ENCODE measurements around the gene ELFN1.

ELFN1 gene

GRCh38 chr7:1740214-1740613 lies 70.1 kb downstream of the ELFN1 start:
- DNase-seq = no peak
- no peaks in the 10 kb centered on the region for H3K36me3 ChIP-seq (ENCODE audit: control insufficient read depth in 4 of 4, insufficient read depth in 4 of 4, low read length in 3 of 4)
- 97% methylated on average over 16 of the region's 17 CpGs for WGBS (ENCODE audit: insufficient coverage)
- POLR2A ChIA-PET = no interaction called here
- CTCF ChIA-PET = no interaction called here
- H3K4me1 ChIP-seq (ENCODE audit: control extremely low read depth in 1 of 4, control insufficient read depth in 4 of 4, insufficient read depth in 4 of 4, low read length in 3 of 4) = peaks cover 0 to 33% (median 24%) of the 10 kb centered on the region in 4 experiments
- no peaks in the 10 kb centered on the region for H3K27me3 ChIP-seq (replicated peaks in 2 of 5; ENCODE audit: control insufficient read depth in 4 of 5, insufficient read depth in 5 of 5, low read length in 4 of 5)
- no peak overlapping the region for H3K4me3 ChIP-seq (ENCODE audit: control insufficient read depth in 1 of 7, extremely low read depth in 1 of 7, insufficient read depth in 4 of 7, low read depth in 2 of 7, low read length in 6 of 7)
- H3K27ac ChIP-seq (ENCODE audit: insufficient read depth in 1 of 2, low read depth in 1 of 2, low read length in 2 of 2, poor library complexity in 1 of 2, severe bottlenecking in 2 of 2) = no peak overlapping the region
- H3K9me3 ChIP-seq (ENCODE audit: control extremely low read depth in 1 of 5, control insufficient read depth in 4 of 5, insufficient read depth in 2 of 5, low read depth in 1 of 5, low read length in 4 of 5) = no peaks in the 10 kb centered on the region

- 75% methylated on average over 1 of the region's 8 CpGs for WGBS (ENCODE audit: insufficient coverage)
- H3K4me1 ChIP-seq (ENCODE audit: control extremely low read depth in 1 of 4, control insufficient read depth in 4 of 4, insufficient read depth in 4 of 4, low read length in 3 of 4) = peaks cover 0 to 33% (median 24%) of the 10 kb centered on the region in 4 experiments
- DNase-seq = no peak
Observed at GRCh38 chr7:1741246-1741645, 71.2 kb downstream of the ELFN1 start.

GRCh38 chr7:1741751-1742554 lies 71.9 kb downstream of the ELFN1 start:
- ChIA-PET POLR2A (interaction anchor here (1.5 kb wide), 1 partner anchor 20 kb away, joined by 3 read pairs; no protein-coding TSS in a partner anchor), CTCF (no interaction called here)
- Histone ChIP-seq H3K4me1 (ENCODE audit: control extremely low read depth in 1 of 4, control insufficient read depth in 4 of 4, insufficient read depth in 4 of 4, low read length in 3 of 4) (peaks cover 0 to 33% (median 24%) of the 10 kb centered on the region in 4 experiments), H3K4me3 (ENCODE audit: control insufficient read depth in 1 of 7, extremely low read depth in 1 of 7, insufficient read depth in 4 of 7, low read depth in 2 of 7, low read length in 6 of 7) (peak overlapping the region in 1 of 7 experiments; percentile 45), H3K9me3 (ENCODE audit: control extremely low read depth in 1 of 5, control insufficient read depth in 4 of 5, insufficient read depth in 2 of 5, low read depth in 1 of 5, low read length in 4 of 5) (no peaks in the 10 kb centered on the region), H3K27ac (ENCODE audit: insufficient read depth in 1 of 2, low read depth in 1 of 2, low read length in 2 of 2, poor library complexity in 1 of 2, severe bottlenecking in 2 of 2) (no peak overlapping the region), H3K27me3 (replicated peaks in 2 of 5; ENCODE audit: control insufficient read depth in 4 of 5, insufficient read depth in 5 of 5, low read length in 4 of 5) (peaks cover 0 to 3% (median 0%) of the 10 kb centered on the region in 5 experiments), H3K36me3 (ENCODE audit: control insufficient read depth in 4 of 4, insufficient read depth in 4 of 4, low read length in 3 of 4) (no peaks in the 10 kb centered on the region)
- peak in 2 of 3 donors; percentile 17 to 44 for DNase-seq
- 48% methylated on average over 27 of the region's 33 CpGs for WGBS (ENCODE audit: insufficient coverage)

More at GRCh38 chr7:1741246-1741645, 71.2 kb downstream of the ELFN1 start:
- H3K36me3 ChIP-seq (ENCODE audit: control insufficient read depth in 4 of 4, insufficient read depth in 4 of 4, low read length in 3 of 4) = no peaks in the 10 kb centered on the region
- peaks cover 0 to 3% (median 0%) of the 10 kb centered on the region in 5 experiments for H3K27me3 ChIP-seq (replicated peaks in 2 of 5; ENCODE audit: control insufficient read depth in 4 of 5, insufficient read depth in 5 of 5, low read length in 4 of 5)
- CTCF ChIA-PET = no interaction called here
- POLR2A ChIA-PET = no interaction called here
- no peak overlapping the region for H3K27ac ChIP-seq (ENCODE audit: insufficient read depth in 1 of 2, low read depth in 1 of 2, low read length in 2 of 2, poor library complexity in 1 of 2, severe bottlenecking in 2 of 2)
- H3K9me3 ChIP-seq (ENCODE audit: control extremely low read depth in 1 of 5, control insufficient read depth in 4 of 5, insufficient read depth in 2 of 5, low read depth in 1 of 5, low read length in 4 of 5) = no peaks in the 10 kb centered on the region
- H3K4me3 ChIP-seq (ENCODE audit: control insufficient read depth in 1 of 7, extremely low read depth in 1 of 7, insufficient read depth in 4 of 7, low read depth in 2 of 7, low read length in 6 of 7) = no peak overlapping the region

GRCh38 chr7:1742555-1743303 lies 72.7 kb downstream of the ELFN1 start:
- WGBS (ENCODE audit: insufficient coverage) = 26% methylated on average over 19 of the region's 28 CpGs
- peaks cover 0 to 3% (median 0%) of the 10 kb centered on the region in 5 experiments for H3K27me3 ChIP-seq (replicated peaks in 2 of 5; ENCODE audit: control insufficient read depth in 4 of 5, insufficient read depth in 5 of 5, low read length in 4 of 5)
- DNase-seq = peak; percentile 51 to 79 (median 77)
- peak overlapping the region in 4 of 7 experiments; percentile 14 to 71 (median 52) for H3K4me3 ChIP-seq (ENCODE audit: control insufficient read depth in 1 of 7, extremely low read depth in 1 of 7, insufficient read depth in 4 of 7, low read depth in 2 of 7, low read length in 6 of 7)
- H3K9me3 ChIP-seq (ENCODE audit: control extremely low read depth in 1 of 5, control insufficient read depth in 4 of 5, insufficient read depth in 2 of 5, low read depth in 1 of 5, low read length in 4 of 5) = no peaks in the 10 kb centered on the region
- H3K27ac ChIP-seq (ENCODE audit: insufficient read depth in 1 of 2, low read depth in 1 of 2, low read length in 2 of 2, poor library complexity in 1 of 2, severe bottlenecking in 2 of 2) = no peak overlapping the region
- no peaks in the 10 kb centered on the region for H3K36me3 ChIP-seq (ENCODE audit: control insufficient read depth in 4 of 4, insufficient read depth in 4 of 4, low read length in 3 of 4)
- H3K4me1 ChIP-seq (ENCODE audit: control extremely low read depth in 1 of 4, control insufficient read depth in 4 of 4, insufficient read depth in 4 of 4, low read length in 3 of 4) = peaks cover 0 to 33% (median 24%) of the 10 kb centered on the region in 4 experiments
- ChIA-PET CTCF (interaction anchor here (1.0 to 1.3 kb wide), 2 partner anchors 17 to 33 kb away, joined by 3 read pairs; no protein-coding TSS in a partner anchor), POLR2A (interaction anchor here (1.5 kb wide), 1 partner anchor 19 kb away, joined by 3 read pairs; no protein-coding TSS in a partner anchor)

GRCh38 chr7:1743481-1744230 lies 73.6 kb downstream of the ELFN1 start:
- Histone ChIP-seq H3K36me3 (ENCODE audit: control insufficient read depth in 4 of 4, insufficient read depth in 4 of 4, low read length in 3 of 4) (no peaks in the 10 kb centered on the region), H3K4me3 (ENCODE audit: control insufficient read depth in 1 of 7, extremely low read depth in 1 of 7, insufficient read depth in 4 of 7, low read depth in 2 of 7, low read length in 6 of 7) (no peak overlapping the region), H3K4me1 (ENCODE audit: control extremely low read depth in 1 of 4, control insufficient read depth in 4 of 4, insufficient read depth in 4 of 4, low read length in 3 of 4) (peaks cover 0 to 31% (median 21%) of the 10 kb centered on the region in 4 experiments), H3K27ac (ENCODE audit: insufficient read depth in 1 of 2, low read depth in 1 of 2, low read length in 2 of 2, poor library complexity in 1 of 2, severe bottlenecking in 2 of 2) (no peak overlapping the region), H3K9me3 (ENCODE audit: control extremely low read depth in 1 of 5, control insufficient read depth in 4 of 5, insufficient read depth in 2 of 5, low read depth in 1 of 5, low read length in 4 of 5) (no peaks in the 10 kb centered on the region), H3K27me3 (replicated peaks in 2 of 5; ENCODE audit: control insufficient read depth in 4 of 5, insufficient read depth in 5 of 5, low read length in 4 of 5) (peaks cover 0 to 8% (median 0%) of the 10 kb centered on the region in 5 experiments)
- CTCF ChIA-PET = interaction anchor here (1.0 to 1.3 kb wide), 2 partner anchors 16 to 34 kb away, joined by 3 read pairs; no protein-coding TSS in a partner anchor
- POLR2A ChIA-PET = interaction anchor here (1.5 kb wide), 1 partner anchor 18 kb away, joined by 3 read pairs; no protein-coding TSS in a partner anchor
- 92% methylated on average over 36 of the region's 37 CpGs for WGBS (ENCODE audit: insufficient coverage)
- no peak for DNase-seq

GRCh38 chr7:1744296-1745017 lies 74.4 kb downstream of the ELFN1 start:
- H3K4me1 ChIP-seq (ENCODE audit: control extremely low read depth in 1 of 4, control insufficient read depth in 4 of 4, insufficient read depth in 4 of 4, low read length in 3 of 4) = peaks cover 0 to 31% (median 19%) of the 10 kb centered on the region in 4 experiments
- ChIA-PET POLR2A (no interaction called here), CTCF (no interaction called here)
- H3K4me3 ChIP-seq (ENCODE audit: control insufficient read depth in 1 of 7, extremely low read depth in 1 of 7, insufficient read depth in 4 of 7, low read depth in 2 of 7, low read length in 6 of 7) = no peak overlapping the region
- no peaks in the 10 kb centered on the region for H3K36me3 ChIP-seq (ENCODE audit: control insufficient read depth in 4 of 4, insufficient read depth in 4 of 4, low read length in 3 of 4)
- WGBS (ENCODE audit: insufficient coverage) = 97% methylated on average over 46 of the region's 56 CpGs
- H3K27me3 ChIP-seq (replicated peaks in 2 of 5; ENCODE audit: control insufficient read depth in 4 of 5, insufficient read depth in 5 of 5, low read length in 4 of 5) = peaks cover 0 to 8% (median 0%) of the 10 kb centered on the region in 5 experiments
- no peak for DNase-seq
- H3K9me3 ChIP-seq (ENCODE audit: control extremely low read depth in 1 of 5, control insufficient read depth in 4 of 5, insufficient read depth in 2 of 5, low read depth in 1 of 5, low read length in 4 of 5) = no peaks in the 10 kb centered on the region
- no peak overlapping the region for H3K27ac ChIP-seq (ENCODE audit: insufficient read depth in 1 of 2, low read depth in 1 of 2, low read length in 2 of 2, poor library complexity in 1 of 2, severe bottlenecking in 2 of 2)
